Measurements from ENCODE around the gene ADARB2. TPM values are rescaled to one million over a fixed set of nuclear protein-coding genes. Genes with fewer than 3 reads are reported as not detected.

ADARB2 gene
- total RNA-seq, 1 donor from 2014 or later, result 1.2 TPM

DNA sequence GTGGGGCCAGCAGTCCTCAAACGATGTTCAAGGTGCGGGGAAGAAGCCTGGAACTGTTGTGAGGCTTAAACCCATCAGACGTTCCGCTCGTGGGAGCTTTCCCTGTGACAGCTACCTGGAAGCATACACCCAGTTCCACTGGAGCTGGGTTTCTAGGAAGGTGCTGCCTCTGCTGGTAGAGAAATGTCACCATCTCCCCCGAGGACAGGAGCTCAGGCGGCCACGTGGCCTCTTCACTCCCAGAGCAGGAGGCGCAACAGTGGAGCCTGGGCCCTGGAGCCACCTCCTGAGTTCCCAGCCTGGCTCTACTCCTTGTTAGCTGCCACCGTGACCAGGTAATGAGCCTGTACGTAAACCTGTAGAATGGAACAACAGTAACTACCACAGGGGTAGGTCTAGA lies 156.1 kb downstream of the ADARB2 start:
- H3K4me1 ChIP-seq, result no peaks in the 10 kb centered on the region
- no peak for ATAC-seq
- H3K4me3 ChIP-seq, result no peak overlapping the region
- DNase-seq, result no peak
- H3K27ac ChIP-seq, result no peak overlapping the region
- intact Hi-C loops (cut with DNase I), result no loop called here
- H3K36me3 ChIP-seq, result no peaks in the 10 kb centered on the region
- no peaks in the 10 kb centered on the region for H3K9me3 ChIP-seq
- TF ChIP-seq, protein P1, sequence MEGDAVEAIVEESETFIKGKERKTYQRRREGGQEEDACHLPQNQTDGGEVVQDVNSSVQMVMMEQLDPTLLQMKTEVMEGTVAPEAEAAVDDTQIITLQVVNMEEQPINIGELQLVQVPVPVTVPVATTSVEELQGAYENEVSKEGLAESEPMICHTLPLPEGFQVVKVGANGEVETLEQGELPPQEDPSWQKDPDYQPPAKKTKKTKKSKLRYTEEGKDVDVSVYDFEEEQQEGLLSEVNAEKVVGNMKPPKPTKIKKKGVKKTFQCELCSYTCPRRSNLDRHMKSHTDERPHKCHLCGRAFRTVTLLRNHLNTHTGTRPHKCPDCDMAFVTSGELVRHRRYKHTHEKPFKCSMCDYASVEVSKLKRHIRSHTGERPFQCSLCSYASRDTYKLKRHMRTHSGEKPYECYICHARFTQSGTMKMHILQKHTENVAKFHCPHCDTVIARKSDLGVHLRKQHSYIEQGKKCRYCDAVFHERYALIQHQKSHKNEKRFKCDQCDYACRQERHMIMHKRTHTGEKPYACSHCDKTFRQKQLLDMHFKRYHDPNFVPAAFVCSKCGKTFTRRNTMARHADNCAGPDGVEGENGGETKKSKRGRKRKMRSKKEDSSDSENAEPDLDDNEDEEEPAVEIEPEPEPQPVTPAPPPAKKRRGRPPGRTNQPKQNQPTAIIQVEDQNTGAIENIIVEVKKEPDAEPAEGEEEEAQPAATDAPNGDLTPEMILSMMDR (IDR thresholded peaks at IDR 0.05), result no peak
- H3K27me3 ChIP-seq, result no peaks in the 10 kb centered on the region

DNA sequence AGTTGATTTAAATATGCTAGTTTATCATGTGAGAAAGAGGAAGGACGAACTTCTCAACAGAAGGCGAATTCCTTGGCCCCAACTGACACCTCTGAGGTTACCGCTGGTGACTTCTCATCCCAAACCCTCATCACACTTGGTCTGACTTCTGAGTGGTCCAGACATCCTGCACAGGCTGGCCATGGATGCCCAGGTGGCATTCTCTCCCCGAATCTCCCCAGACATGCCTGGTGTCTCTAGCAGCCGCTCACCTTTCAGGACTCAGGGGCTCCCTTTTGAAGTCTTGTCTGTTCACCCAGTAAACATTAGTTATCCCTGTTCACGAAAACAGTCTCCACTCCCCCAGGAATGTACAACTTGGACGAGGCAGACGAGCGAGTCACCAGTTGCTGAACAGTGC lies 157.7 kb downstream of the ADARB2 start:
- Histone ChIP-seq H3K36me3 (no peaks in the 10 kb centered on the region), H3K9me3 (no peaks in the 10 kb centered on the region), H3K4me3 (no peak overlapping the region), H3K27ac (no peak overlapping the region), H3K27me3 (no peaks in the 10 kb centered on the region), H3K4me1 (no peaks in the 10 kb centered on the region)
- DNase-seq (no peak), ATAC-seq (no peak)
- TF ChIP-seq, protein P1 (IDR thresholded peaks at IDR 0.05), result no peak
- intact Hi-C loops (cut with DNase I), result no loop called here

DNA sequence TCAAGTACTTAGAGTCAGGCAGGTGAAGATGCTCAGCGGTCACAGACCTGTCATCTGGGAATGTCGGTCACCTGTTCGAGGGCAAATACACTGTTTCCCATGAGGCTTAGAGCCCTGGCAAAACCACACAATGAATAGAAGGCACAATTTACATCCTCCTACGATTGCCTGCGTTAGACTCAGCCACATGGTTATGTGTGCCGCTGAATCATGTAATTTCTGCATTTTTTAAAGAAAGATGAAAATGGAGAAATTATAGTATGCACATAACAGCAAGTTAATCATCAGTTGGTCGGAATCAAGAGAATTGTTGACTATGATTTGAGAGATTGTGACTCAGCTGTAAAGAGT lies 158.2 kb downstream of the ADARB2 start:
- Histone ChIP-seq H3K9me3 (no peaks in the 10 kb centered on the region), H3K4me3 (no peak overlapping the region), H3K36me3 (no peaks in the 10 kb centered on the region), H3K27me3 (no peaks in the 10 kb centered on the region), H3K4me1 (no peaks in the 10 kb centered on the region), H3K27ac (no peak overlapping the region)
- DNase-seq (no peak), ATAC-seq (no peak)
- TF ChIP-seq, protein P1 (IDR thresholded peaks at IDR 0.05), result no peak
- intact Hi-C loops (cut with DNase I), result no loop called here

DNA sequence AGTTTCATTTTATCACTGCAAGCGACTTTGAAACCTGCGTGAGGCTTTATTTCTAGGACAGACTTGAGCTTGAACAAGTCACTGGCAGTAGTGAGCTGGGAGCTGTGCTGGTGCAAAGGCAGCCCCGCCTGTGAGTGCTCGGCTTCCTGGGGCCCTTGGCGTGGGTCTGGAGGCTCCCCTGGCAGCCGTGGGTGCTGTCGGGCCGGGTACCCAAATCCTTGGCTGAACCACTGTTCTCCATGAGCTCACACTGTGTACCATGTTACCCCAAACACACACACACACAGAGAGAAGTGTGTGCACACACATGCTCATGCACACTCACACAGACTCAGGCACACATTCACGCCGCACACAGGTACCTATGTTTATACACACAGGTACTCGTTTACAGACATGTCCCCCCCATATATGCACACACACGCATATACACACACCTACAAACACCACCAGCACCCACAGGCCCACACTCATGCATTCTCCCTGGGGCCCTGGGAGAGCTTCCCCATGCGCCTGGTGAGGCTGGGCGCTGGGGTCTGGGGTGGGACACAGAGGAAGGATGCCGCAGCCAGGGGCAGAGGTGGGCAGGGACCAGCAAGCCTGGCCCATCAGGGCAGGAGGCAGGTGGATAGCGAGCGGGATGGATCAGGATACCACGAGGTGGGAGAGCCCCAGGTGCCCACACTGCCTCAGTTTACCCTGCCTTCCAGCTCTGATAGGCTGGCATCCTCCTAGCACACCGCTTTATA lies 158.8 kb downstream of the ADARB2 start:
- TF ChIP-seq, protein P1 (IDR thresholded peaks at IDR 0.05), result no peak
- H3K36me3 ChIP-seq, result no peaks in the 10 kb centered on the region
- H3K27ac ChIP-seq, result no peak overlapping the region
- intact Hi-C loops (cut with DNase I), result no loop called here
- H3K27me3 ChIP-seq, result no peaks in the 10 kb centered on the region
- no peak for ATAC-seq
- no peak for DNase-seq
- no peaks in the 10 kb centered on the region for H3K9me3 ChIP-seq
- no peak overlapping the region for H3K4me3 ChIP-seq
- H3K4me1 ChIP-seq, result no peaks in the 10 kb centered on the region

DNA sequence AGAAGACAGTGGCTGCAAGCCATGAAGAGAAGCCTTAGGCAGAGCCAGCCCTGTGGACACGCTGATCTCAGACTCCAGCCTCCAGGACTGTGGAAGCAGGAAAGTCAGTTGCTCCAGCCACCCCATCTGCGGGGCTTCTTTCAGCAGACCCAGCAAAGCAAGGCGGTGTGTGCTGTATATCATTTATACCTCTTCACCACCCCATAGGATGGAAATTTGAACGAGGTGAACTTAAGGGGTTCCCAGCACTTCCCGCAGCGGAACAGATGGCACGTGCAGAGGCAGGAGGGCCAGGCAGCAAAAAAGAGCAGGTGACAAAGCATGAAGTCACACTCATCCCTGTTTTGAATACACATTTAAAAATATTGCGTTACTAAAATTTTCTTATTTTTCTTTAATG lies 159.4 kb downstream of the ADARB2 start:
- Histone ChIP-seq H3K4me3 (no peak overlapping the region), H3K36me3 (no peaks in the 10 kb centered on the region), H3K9me3 (no peaks in the 10 kb centered on the region), H3K27ac (no peak overlapping the region), H3K4me1 (no peaks in the 10 kb centered on the region), H3K27me3 (no peaks in the 10 kb centered on the region)
- intact Hi-C loops (cut with DNase I), result no loop called here
- TF ChIP-seq, protein P1 (IDR thresholded peaks at IDR 0.05), result no peak
- no peak for DNase-seq
- ATAC-seq, result no peak

DNA sequence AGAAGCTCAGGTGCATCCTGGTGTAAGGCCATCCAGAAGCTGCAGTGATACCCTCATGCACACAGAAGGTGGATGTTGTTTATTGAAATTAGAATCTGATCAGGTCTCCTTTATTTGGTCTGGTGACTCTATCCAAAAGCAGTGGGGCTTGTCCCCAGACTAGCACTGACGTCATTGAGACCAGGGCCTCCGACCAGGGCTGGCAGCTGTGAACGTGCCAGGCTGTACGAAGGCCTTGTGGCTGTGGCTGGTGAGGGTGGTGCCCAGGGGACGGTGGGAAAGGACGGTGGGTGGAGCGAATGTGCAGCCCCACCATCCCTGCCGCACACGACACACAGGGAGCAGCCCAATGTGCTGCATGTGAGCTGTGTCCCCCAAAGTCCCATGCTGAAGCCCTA lies 160.0 kb downstream of the ADARB2 start:
- Histone ChIP-seq H3K4me3 (no peak overlapping the region), H3K27ac (no peak overlapping the region), H3K4me1 (no peaks in the 10 kb centered on the region), H3K9me3 (no peaks in the 10 kb centered on the region), H3K27me3 (no peaks in the 10 kb centered on the region), H3K36me3 (no peaks in the 10 kb centered on the region)
- no peak for ATAC-seq
- intact Hi-C loops (cut with DNase I), result no loop called here
- DNase-seq, result no peak
- TF ChIP-seq, protein P1 (IDR thresholded peaks at IDR 0.05), result no peak
